OCI-LY7 (cell line): ENCODE results near the gene SYT2.

Source experiments
- CTCF ChIP-seq: fragments of 200-600 bp; sonication (generic); conservative IDR thresholded peaks from 2 replicates; pipeline ENCODE4 v1.5.1; 2014; ENCODE audit warnings: mild to moderate bottlenecking, antibody characterized with exemption, low read length, moderate library complexity, mixed read lengths
- EZH2phosphoT487 ChIP-seq: fragments of 200-600 bp; sonication (generic); IDR thresholded peaks from 2 replicates; pipeline ENCODE4 v1.6.1; 2018; ENCODE audit warnings: low read depth, borderline replicate concordance, mild to moderate bottlenecking, mixed run types, antibody characterized with exemption, low read length, moderate library complexity, mixed read lengths

- TF ChIP-seq EZH2phosphoT487, result no peak
- no peak for TF ChIP-seq CTCF
These were observed 36.7 kb downstream of the SYT2 start for GRCh38 chr1:202673531-202673930.
